Heart left ventricle (tissue), 16 donors: ENCODE measurements around the gene NPRL2. TPM values are rescaled to one million over a fixed set of nuclear protein-coding genes. Genes with fewer than 3 reads are reported as not detected.
A peak's percentile ranks its signal among the peaks of the same experiment; 100 is the strongest.

Experiments
- ATAC-seq, 4 donors: fragments of 200-7000 bp; cut with Tn5 transposase; one replicate each; pipeline ENCODE4 v1.9.1; 2020 to 2022; ENCODE audit warnings: moderate library complexity in 4 of 4, mild to moderate bottlenecking in 3 of 4, moderate number of reproducible peaks in 1 of 4
- DNase-seq, 5 donors: peaks; one replicate each; pipeline ENCODE4 v3.0.0-alpha.2; 2020
- H3K27ac ChIP-seq, 12 donors: fragments of 200-600 bp; sonication (generic) in 4 of 12; one replicate each; pipeline versions ENCODE4 v1.5.0 to v1.8.0; 2016 to 2022; ENCODE audit warnings: mild to moderate bottlenecking in 2 of 12
- H3K27me3 ChIP-seq, 9 donors: fragments of 200-600 bp; sonication (generic) in 2 of 9; one replicate each; pipeline versions ENCODE4 v1.5.1 to v1.8.0; 2016 to 2022; ENCODE audit warnings: mild to moderate bottlenecking in 3 of 9
- H3K36me3 ChIP-seq, 9 donors: fragments of 200-600 bp; sonication (generic) in 2 of 9; one replicate each; pipeline versions ENCODE4 v1.5.0 to v1.8.0; 2018 to 2022; ENCODE audit warnings: mild to moderate bottlenecking in 2 of 9
- H3K4me1 ChIP-seq, 12 donors: fragments of 200-600 bp; sonication (generic) in 4 of 12; one replicate each; pipeline versions ENCODE4 v1.5.0 to v1.8.0; 2016 to 2022; ENCODE audit warnings: mild to moderate bottlenecking in 3 of 12
- H3K4me3 ChIP-seq, 12 donors: fragments of 200-600 bp; sonication (generic) in 4 of 12; one replicate each; pipeline versions ENCODE4 v1.5.0 to v1.8.0; 2017 to 2022; ENCODE audit warnings: mild to moderate bottlenecking in 9 of 12, moderate library complexity in 4 of 12
- H3K9me3 ChIP-seq, 12 donors: fragments of 200-600 bp; sonication (generic) in 4 of 12; one replicate each; pipeline versions ENCODE4 v1.5.0 to v1.8.0; 2016 to 2022; ENCODE audit warnings: mild to moderate bottlenecking in 1 of 12
- POLR2A ChIP-seq, 2 donors: fragments of 450-650 bp; IDR thresholded peaks; one replicate each; pipeline ENCODE4 v1.6.1; 2017; ENCODE audit warnings: antibody characterized with exemption in 2 of 2, mild to moderate bottlenecking in 2 of 2, moderate library complexity in 2 of 2
- WGBS, 4 donors: extraction: QIAGEN DNeasy Blood & Tissue Kit in 2 of 4; methylation state at CpG; one replicate each; pipeline versions ENCODE4 v1.1.5 to v1.1.7; 2013 to 2018; 5-methylcytosine and 5-hydroxymethylcytosine counted together
- intact Hi-C, 10 donors: fragments of 100-400 bp; cut with DNase I; formaldehyde crosslinking; loops; one replicate each; pipeline versions ENCODE4 v1.11.1 to v1.14.2; 2022
- polyA plus RNA-seq, 2 donors: library from polyadenylated mRNA; stranded (reverse); fragments of 200-250 nt; gene quantifications; one replicate each; pipeline ENCODE4 v1.2.3, GENCODE V29; 2013
- total RNA-seq, 9 donors: library from RNA; depleted of rRNA in 2 of 9; stranded (reverse); fragments of >200 nt in 2 of 9; fragmentation: NEBNext Ultra II Directional in 3 of 9; extraction: Animal tissue kit (Norgen Biotek cat#: 25700) in 3 of 9; gene quantifications; one replicate each; pipeline versions ENCODE4 v1.1.0 to v1.2.4, GENCODE V29; 2016 to 2023
- TF ChIP-seq, protein P1 (sequence below), 12 donors: fragments of 200-600 bp; sonication (generic) in 4 of 12; IDR thresholded peaks; one replicate each; pipeline versions ENCODE4 v1.5.0 to v1.8.0; 2018 to 2022; ENCODE audit warnings: antibody characterized with exemption in 12 of 12, mild to moderate bottlenecking in 5 of 12
- donor health status: ischemic (EF 13 %, LVEDD 7.1; RV severe dilation, severe dysfunction).
- donor health status: healthy with polysubstance abuse.
- donor health status: DM: no; HTN: yes; CAD: no.
- donor health status: DM: no; HTN: no; CAD: no.
- donor health status: ischemic (EF 25% LVEDD 6.9; RV normal size, moderate dysfunction).
- donor health status: ischemic (EF 25% LVEDD 5.7; RV mildly dilated, moderate dysfunction).
- donor health status: healthy.
- donor health status: DM: yes; HTN: yes; CAD: no.
- donor health status: ischemic (EF 35%, LVEDD 5.7; RV mildly dilated, moderate dysfunction).
- donor health status: nonischemic (EF 11% LVEDD 7.7; RV severe dilation, severe dysfunction).
- donor health status: DM: yes; HTN: yes; CAD: no.
- donor health status: PGD.
- donor health status: ischemic (EF 29% LVEDD 5.4; RV normal size, mild dysfunction).
- donor health status: nonischemic (EF 23%, LVEDD 6.1; RV moderate dilation, normal function).

NPRL2 gene
- total and polyA plus RNA-seq, 11 donors: 12.0 to 19.0 (median 15.3) TPM

DNA sequence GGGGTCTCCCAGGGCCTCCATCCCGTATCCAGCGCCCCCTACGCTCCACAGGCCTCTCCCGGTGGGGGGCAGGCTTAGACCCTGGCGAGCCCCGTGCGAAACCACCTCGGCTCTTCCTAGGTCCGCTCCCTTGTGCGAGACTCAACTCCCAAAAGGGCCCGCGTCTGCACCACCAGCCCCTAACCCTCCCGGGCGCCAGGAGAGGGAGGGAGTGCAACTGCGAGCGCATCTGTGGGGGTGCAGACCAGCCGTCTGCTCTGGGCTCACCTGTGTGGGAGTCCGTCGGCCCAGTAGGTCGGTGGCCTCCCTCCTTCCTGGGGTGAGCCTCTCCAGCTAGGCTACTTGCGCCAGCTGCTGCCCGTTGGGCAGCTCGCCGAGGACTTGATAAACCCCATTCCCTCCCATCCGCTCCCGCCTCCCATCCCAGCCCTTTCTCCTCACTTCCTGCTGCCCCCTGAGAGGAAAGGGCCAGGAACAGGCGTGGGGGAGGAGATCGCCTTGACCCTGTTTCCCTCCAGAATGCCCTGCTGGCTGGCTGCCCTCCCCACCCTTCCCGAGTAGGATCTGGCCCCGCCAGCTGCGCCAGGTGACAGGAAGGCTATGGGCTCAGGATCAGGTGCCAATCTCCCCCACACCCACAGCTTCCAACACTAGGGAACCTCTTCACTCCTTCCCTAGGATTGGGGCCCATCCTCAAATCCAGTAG is 28.0 kb downstream of the NPRL2 start, which contains the start of gene HYAL2:
TSS of gene HYAL2 (minus strand) at position 360 of the 706 bp plus-strand sequence. CDS start 2,256 bp downstream, outside the sequence.
- intact Hi-C loops: loop anchor here in 8 of 10 donors (1.0 to 10.0 kb wide), 8 partner anchors 19 to 130 kb away; partner anchors contain the start of genes GNAI2 (in 3 of the 8), LSMEM2 (in 2 of the 8), GNAT1 (in 1 of the 8) and HYAL1 (in 1 of the 8)
- peak; percentile 79 to 88 (median 85) for DNase-seq
- Histone ChIP-seq H3K36me3 (peaks cover 0 to 45% (median 38%) of the 10 kb centered on the region in 9 donors), H3K4me1 (peaks cover 7 to 84% (median 62%) of the 10 kb centered on the region in 12 donors), H3K9me3 (no peaks in the 10 kb centered on the region), H3K4me3 (peak within 1 kb of the TSS; percentile 62 to 97 (median 88)), H3K27ac (peak within 1 kb of the TSS; percentile 93 to 99 (median 98)), H3K27me3 (no peaks in the 10 kb centered on the region)
- WGBS, 4 donors: 30 to 47% (median 42%) methylated on average over 13 to 31 of the region's 31 CpGs
- peak; percentile 6 to 52 (median 12) for ATAC-seq
- peak in 1 of 2 donors; percentile 46 for TF ChIP-seq POLR2A (IDR thresholded peaks at IDR 0.05)
- TF ChIP-seq, protein P1, sequence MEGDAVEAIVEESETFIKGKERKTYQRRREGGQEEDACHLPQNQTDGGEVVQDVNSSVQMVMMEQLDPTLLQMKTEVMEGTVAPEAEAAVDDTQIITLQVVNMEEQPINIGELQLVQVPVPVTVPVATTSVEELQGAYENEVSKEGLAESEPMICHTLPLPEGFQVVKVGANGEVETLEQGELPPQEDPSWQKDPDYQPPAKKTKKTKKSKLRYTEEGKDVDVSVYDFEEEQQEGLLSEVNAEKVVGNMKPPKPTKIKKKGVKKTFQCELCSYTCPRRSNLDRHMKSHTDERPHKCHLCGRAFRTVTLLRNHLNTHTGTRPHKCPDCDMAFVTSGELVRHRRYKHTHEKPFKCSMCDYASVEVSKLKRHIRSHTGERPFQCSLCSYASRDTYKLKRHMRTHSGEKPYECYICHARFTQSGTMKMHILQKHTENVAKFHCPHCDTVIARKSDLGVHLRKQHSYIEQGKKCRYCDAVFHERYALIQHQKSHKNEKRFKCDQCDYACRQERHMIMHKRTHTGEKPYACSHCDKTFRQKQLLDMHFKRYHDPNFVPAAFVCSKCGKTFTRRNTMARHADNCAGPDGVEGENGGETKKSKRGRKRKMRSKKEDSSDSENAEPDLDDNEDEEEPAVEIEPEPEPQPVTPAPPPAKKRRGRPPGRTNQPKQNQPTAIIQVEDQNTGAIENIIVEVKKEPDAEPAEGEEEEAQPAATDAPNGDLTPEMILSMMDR (IDR thresholded peaks at IDR 0.05): no peak

DNA sequence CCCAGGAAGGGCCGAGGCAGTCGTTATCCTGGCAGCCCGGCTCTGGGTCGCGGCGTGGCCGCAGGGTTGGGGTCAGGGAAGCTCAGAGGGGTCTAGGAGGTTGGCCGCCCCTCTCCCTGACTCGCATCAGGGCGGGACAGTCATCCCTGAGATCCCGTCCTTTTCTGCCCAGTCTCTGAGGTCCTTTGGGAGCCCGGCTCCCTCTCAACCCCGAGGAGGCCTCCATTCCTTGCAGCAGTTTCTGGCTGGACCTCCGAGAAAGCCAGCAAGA is 28.5 kb downstream of the NPRL2 start:
- H3K27ac ChIP-seq: peak overlapping the region; percentile 93 to 99 (median 98)
- DNase-seq (no peak), ATAC-seq (no peak)
- intact Hi-C loops: loop anchor here in 8 of 10 donors (1.0 to 10.0 kb wide), 7 partner anchors 22 to 130 kb away; partner anchors contain the start of genes GNAI2 (in 3 of the 8), LSMEM2 (in 2 of the 8) and GNAT1 (in 1 of the 8)
- TF ChIP-seq POLR2A (IDR thresholded peaks at IDR 0.05): no peak
- TF ChIP-seq, protein P1 (IDR thresholded peaks at IDR 0.05): no peak
- peaks cover 6 to 84% (median 63%) of the 10 kb centered on the region in 12 donors for H3K4me1 ChIP-seq
- H3K36me3 ChIP-seq: peaks cover 0 to 50% (median 43%) of the 10 kb centered on the region in 9 donors
- H3K4me3 ChIP-seq: peak overlapping the region; percentile 22 to 97 (median 88)
- WGBS, 4 donors: 21 to 38% (median 22%) methylated on average over 1 to 14 of the region's 14 CpGs
- no peaks in the 10 kb centered on the region for H3K9me3 ChIP-seq
- H3K27me3 ChIP-seq: no peaks in the 10 kb centered on the region

DNA sequence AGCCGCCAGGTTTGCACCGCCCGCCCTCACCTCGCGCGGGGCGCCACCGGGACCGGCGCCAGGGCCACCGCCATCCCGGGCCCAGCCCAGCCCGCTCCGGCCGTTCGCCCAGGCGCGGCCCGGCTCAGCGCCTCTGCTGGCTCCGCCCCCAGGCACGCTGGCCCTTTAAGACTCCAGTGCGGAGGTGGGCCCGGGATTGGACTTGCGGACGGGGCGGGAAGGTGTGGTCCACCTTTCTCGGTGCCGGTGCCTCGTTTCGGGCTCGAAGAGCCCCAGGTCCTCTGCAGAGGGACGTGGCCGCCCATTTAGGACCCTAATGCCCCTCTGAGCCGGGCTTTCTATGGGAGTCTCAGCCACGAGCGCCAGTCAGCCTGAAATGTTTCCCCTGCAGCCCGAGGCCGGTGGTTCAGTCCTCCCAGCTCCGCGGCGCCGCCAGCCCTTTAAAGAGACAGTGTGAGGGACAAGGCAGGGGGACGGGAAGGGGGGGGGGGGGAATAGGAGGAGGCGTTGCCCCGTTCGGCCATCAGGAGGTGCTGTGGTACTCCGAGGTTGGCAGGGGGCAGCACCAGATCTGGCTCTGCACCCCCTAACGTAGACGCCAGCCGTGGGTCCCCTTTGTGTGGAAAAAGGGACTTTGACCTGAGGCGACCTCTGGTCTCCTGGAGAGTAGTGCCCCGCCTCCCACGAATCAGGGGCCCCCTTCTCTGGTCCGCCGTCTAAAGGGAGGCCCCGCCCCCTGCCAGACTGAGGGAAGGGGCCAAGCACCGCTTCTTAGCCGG is 29.1 kb downstream of the NPRL2 start:
- Histone ChIP-seq H3K36me3 (peaks cover 0 to 55% (median 48%) of the 10 kb centered on the region in 9 donors), H3K4me3 (peak overlapping the region; percentile 62 to 97 (median 88)), H3K4me1 (peaks cover 5 to 85% (median 61%) of the 10 kb centered on the region in 12 donors), H3K27me3 (no peaks in the 10 kb centered on the region), H3K27ac (peak overlapping the region; percentile 93 to 99 (median 98)), H3K9me3 (no peaks in the 10 kb centered on the region)
- DNase-seq (peak; percentile 91 to 95 (median 93)), ATAC-seq (peak; percentile 44 to 82 (median 68))
- intact Hi-C loops: loop anchor here in 9 of 10 donors (1.0 to 10.0 kb wide), 9 partner anchors 17 to 129 kb away; partner anchors contain the start of genes GNAI2 (in 3 of the 9), HYAL1 (in 2 of the 9), LSMEM2 (in 2 of the 9) and GNAT1 (in 1 of the 9)
- 0 to 2% (median 1%) methylated on average over 10 to 59 of the region's 59 CpGs for WGBS, 4 donors
- TF ChIP-seq, protein P1 (IDR thresholded peaks at IDR 0.05): peak; percentile 27 to 80 (median 60)
- TF ChIP-seq POLR2A (IDR thresholded peaks at IDR 0.05): peak in 1 of 2 donors; percentile 76
